GM23338 (cell line): ENCODE data around the gene EXOC6B. TPM values are rescaled to one million over a fixed set of nuclear protein-coding genes. Genes with fewer than 3 reads are reported as not detected.
A peak's percentile ranks its signal among the peaks of the same experiment; 100 is the strongest.

ENCODE experiments used
- ATAC-seq: fragments of 200-7000 bp; cut with Tn5 transposase; 3 replicates; pipeline ENCODE4 v1.9.1; 2020
- DNase-seq: peaks from one replicate; pipeline ENCODE4 v3.0.0-alpha.2; 2015; ENCODE audit warnings: low spot score
- H2AFZ ChIP-seq: fragments of 200-600 bp; sonication (generic); 2 replicates; pipeline ENCODE4 v1.8.0; 2016; ENCODE audit warnings: antibody characterized with exemption, mild to moderate bottlenecking, moderate library complexity
- H3F3A ChIP-seq: fragments of 200-600 bp; sonication (generic); replicated peaks from 2 replicates; pipeline ENCODE4 v1.8.0; 2017; ENCODE audit warnings: antibody characterized with exemption, mixed run types, low read depth
- H3K27ac ChIP-seq: fragments of 200-600 bp; sonication (generic); 2 replicates; pipeline ENCODE4 v1.6.1; 2016; ENCODE audit warnings: low read depth
- H3K27me3 ChIP-seq: fragments of 200-600 bp; sonication (generic); 2 replicates; pipeline ENCODE4 v1.8.0; 2016; ENCODE audit warnings: mild to moderate bottlenecking, mixed run types, moderate library complexity; ENCODE audit not compliant: insufficient read depth
- H3K36me3 ChIP-seq: fragments of 200-600 bp; sonication (generic); 2 replicates; pipeline ENCODE4 v1.8.0; 2016; ENCODE audit warnings: mild to moderate bottlenecking; ENCODE audit not compliant: insufficient read depth
- H3K4me1 ChIP-seq: fragments of 200-600 bp; sonication (generic); 2 replicates; pipeline ENCODE4 v1.8.0; 2016; ENCODE audit warnings: mild to moderate bottlenecking, moderate library complexity; ENCODE audit not compliant: insufficient read depth
- H3K4me2 ChIP-seq: fragments of 200-600 bp; sonication (generic); 2 replicates; pipeline ENCODE4 v1.7.1; 2017; ENCODE audit warnings: mixed run types
- H3K4me3 ChIP-seq: fragments of 200-600 bp; sonication (generic); 2 replicates; pipeline ENCODE4 v1.6.1; 2016; ENCODE audit warnings: mixed run types
- H3K79me2 ChIP-seq: fragments of 200-600 bp; sonication (generic); replicated peaks from 2 replicates; pipeline ENCODE4 v1.8.0; 2017; ENCODE audit warnings: mild to moderate bottlenecking; ENCODE audit not compliant: insufficient read depth
- H3K9me2 ChIP-seq: fragments of 200-600 bp; sonication (generic); 2 replicates; pipeline ENCODE4 v1.8.0; 2017; ENCODE audit not compliant: insufficient read depth
- H4K20me1 ChIP-seq: fragments of 200-600 bp; sonication (generic); replicated peaks from 2 replicates; pipeline ENCODE4 v1.8.0; 2017; ENCODE audit warnings: mild to moderate bottlenecking; ENCODE audit not compliant: insufficient read depth
- H3K27ac Mint-ChIP-seq: 2 replicates; pipeline ENCODE4 v1.8.0; 2020; ENCODE audit warnings: inconsistent platforms, mild to moderate bottlenecking, moderate library complexity, mixed read lengths
- H3K27me3 Mint-ChIP-seq: 3 replicates; pipeline ENCODE4 v1.8.0; 2022; ENCODE audit warnings: low read depth, mild to moderate bottlenecking, moderate library complexity, mixed read lengths, inconsistent platforms; ENCODE audit not compliant: insufficient read depth, poor library complexity
- H3K36me3 Mint-ChIP-seq: 3 replicates; pipeline ENCODE4 v1.8.0; 2021; ENCODE audit warnings: low read depth, mild to moderate bottlenecking, inconsistent platforms, moderate library complexity, mixed read lengths
- H3K4me1 Mint-ChIP-seq: 3 replicates; pipeline ENCODE4 v1.8.0; 2020; ENCODE audit warnings: mild to moderate bottlenecking, inconsistent platforms, mixed read lengths
- H3K4me3 Mint-ChIP-seq: 3 replicates; pipeline ENCODE4 v1.8.0; 2021; ENCODE audit warnings: moderate library complexity, mild to moderate bottlenecking, inconsistent platforms, mixed read lengths
- H3K9me3 Mint-ChIP-seq: 3 replicates; pipeline ENCODE4 v1.8.0; 2020; ENCODE audit warnings: moderate library complexity, mild to moderate bottlenecking, inconsistent platforms, mixed read lengths
- CTCF ChIP-seq, 2 experiments: fragments of 200-600 bp in 1 of 2; sonication (generic) in 1 of 2; conservative IDR thresholded peaks; 2 replicates each; pipeline versions ENCODE4 v1.5.1 to v1.6.1; 2016 to 2017; ENCODE audit warnings: antibody characterized with exemption in 2 of 2, low read depth in 2 of 2, mild to moderate bottlenecking in 2 of 2, moderate library complexity in 1 of 2
- ZNF462 ChIP-seq: fragments of 250-450 bp; sonication (Bioruptor Pico); IDR thresholded peaks from 2 replicates; pipeline ENCODE4 v1.5.0; 2020; ENCODE audit warnings: mild to moderate bottlenecking, moderate library complexity
- polyA plus RNA-seq: library from polyadenylated mRNA; unstranded; fragments of >200 nt; fragmentation: Nextera tagmentation; extraction: Ambion mirVana; gene quantifications from 2 replicates; pipeline ENCODE4 v1.2.1, GENCODE V29; 2016
- total RNA-seq: library from RNA; depleted of rRNA; stranded (reverse); fragments of >200 nt; shearing (Covaris generic); gene quantifications from 2 replicates; pipeline ENCODE4 v1.2.3, GENCODE V29; 2014

EXOC6B gene
- total and polyA plus RNA-seq, 2 experiments from 2014 or later = 7.2 to 45.9 TPM

- TF ChIP-seq CTCF (conservative IDR thresholded peaks at IDR 0.05; ENCODE audit: low read depth in 2 of 2) = no peak
Observed at GRCh38 chr2:72442270-72442669, 383.6 kb downstream of the EXOC6B start (continued).

DNA sequence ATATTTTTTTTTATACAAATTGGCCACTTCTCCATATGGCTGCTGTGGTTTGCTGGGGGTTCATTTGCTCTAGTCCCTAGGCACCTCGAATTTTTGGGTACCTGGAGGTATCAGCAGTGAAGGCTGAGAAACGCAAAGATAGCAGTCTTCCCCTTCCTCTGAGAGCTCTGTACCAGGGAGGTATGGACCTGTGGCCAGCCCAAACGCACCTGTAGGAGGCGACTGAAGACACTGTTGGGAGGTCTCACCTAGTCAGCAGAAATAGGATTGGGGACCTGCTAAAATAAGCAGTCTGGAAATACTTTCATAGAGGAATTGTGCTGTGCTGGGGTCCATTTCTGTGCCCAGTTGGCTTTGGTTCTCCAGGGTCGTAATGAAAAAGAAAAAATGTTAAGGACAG lies 385.9 kb downstream of the EXOC6B start:
- 0 out of 2 replicates have a peak, but pooled peaks cover under 1% of the 10 kb centered on the region for H3K36me3 ChIP-seq
- TF ChIP-seq ZNF462 (CRISPR knock-in tag) = no peak
- peak; percentile 18 to 50; a peak in 3 of 4 replicates for TF ChIP-seq CTCF (conservative IDR thresholded peaks at IDR 0.05; ENCODE audit: low read depth in 2 of 2)
- peak; percentile 11 for DNase-seq
- Mint-ChIP-seq H3K27me3 (peaks cover 2% of the 10 kb centered on the region), H3K4me3 (no peak overlapping the region), H3K27ac (no peak overlapping the region), H3K36me3 (peaks cover 32% of the 10 kb centered on the region), H3K9me3 (peaks cover 29% of the 10 kb centered on the region), H3K4me1 (no peaks in the 10 kb centered on the region)
- H3K27ac ChIP-seq = no peak overlapping the region
- no peak overlapping the region for H3K4me2 ChIP-seq
- no peaks in the 10 kb centered on the region for H3K4me1 ChIP-seq
- H3K27me3 ChIP-seq = no peaks in the 10 kb centered on the region
- no peaks in the 10 kb centered on the region for H3F3A ChIP-seq
- peak; percentile 51; the same call in 2 of the 3 replicates for ATAC-seq
- no peaks in the 10 kb centered on the region for H3K79me2 ChIP-seq
- no peaks in the 10 kb centered on the region for H3K9me2 ChIP-seq
- no peaks in the 10 kb centered on the region for H4K20me1 ChIP-seq
- H3K4me3 ChIP-seq = no peak overlapping the region
- H2AFZ ChIP-seq = no peak overlapping the region
